Esophagus squamous epithelium (tissue), 4 donors: ENCODE results near the gene HOXB5.

Experiments used
- POLR2A ChIP-seq, 4 donors: fragments of 450-650 bp; IDR thresholded peaks; one replicate each; pipeline ENCODE4 v1.6.1; 2017; ENCODE audit warnings: antibody characterized with exemption in 4 of 4, mild to moderate bottlenecking in 4 of 4, moderate library complexity in 3 of 4
- TF ChIP-seq, protein P1 (sequence below), 6 experiments: fragments of 450-650 bp in 4 of 6; fragments of 200-600 bp in 2 of 6; sonication (generic) in 2 of 6; IDR thresholded peaks; one replicate each; pipeline ENCODE4 v1.5.1; 2016 to 2019; ENCODE audit warnings: antibody characterized with exemption in 6 of 6, mild to moderate bottlenecking in 4 of 6, moderate library complexity in 4 of 6

DNA sequence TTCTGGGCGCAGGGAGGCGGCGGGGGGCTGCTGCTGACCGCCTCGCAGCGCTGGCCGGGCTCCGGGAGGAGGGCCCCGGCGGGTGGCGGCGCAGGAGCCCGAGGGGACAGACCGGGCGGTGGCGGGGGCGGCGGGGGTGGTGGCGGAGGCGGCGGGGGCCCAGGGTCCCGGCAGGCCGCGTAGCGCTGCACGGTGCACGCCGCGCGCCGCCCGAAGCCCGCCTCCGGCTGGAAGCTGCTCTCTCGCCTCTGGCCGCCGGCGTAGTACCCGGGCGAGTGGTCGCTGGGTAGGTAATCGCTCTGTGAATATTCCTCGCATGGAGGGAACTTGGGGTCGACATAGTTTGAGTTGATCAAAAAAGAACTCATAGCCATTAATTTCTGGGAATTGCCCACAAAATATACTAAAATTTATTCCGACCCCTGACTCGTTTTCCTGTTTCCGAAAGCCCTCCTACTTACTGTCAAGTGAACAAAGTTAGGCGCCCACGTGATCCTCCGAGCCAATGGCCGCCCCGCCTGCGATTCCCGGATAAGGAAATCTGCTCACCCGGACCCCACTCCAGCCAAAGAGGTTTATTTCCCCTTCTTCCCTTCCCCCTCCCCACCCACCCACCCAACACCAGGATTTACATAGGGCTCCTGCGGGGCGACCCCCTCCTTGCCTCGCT, 15.5 kb downstream of the HOXB5 start, which contains the start of gene HOXB4:
- TF ChIP-seq, protein P1, sequence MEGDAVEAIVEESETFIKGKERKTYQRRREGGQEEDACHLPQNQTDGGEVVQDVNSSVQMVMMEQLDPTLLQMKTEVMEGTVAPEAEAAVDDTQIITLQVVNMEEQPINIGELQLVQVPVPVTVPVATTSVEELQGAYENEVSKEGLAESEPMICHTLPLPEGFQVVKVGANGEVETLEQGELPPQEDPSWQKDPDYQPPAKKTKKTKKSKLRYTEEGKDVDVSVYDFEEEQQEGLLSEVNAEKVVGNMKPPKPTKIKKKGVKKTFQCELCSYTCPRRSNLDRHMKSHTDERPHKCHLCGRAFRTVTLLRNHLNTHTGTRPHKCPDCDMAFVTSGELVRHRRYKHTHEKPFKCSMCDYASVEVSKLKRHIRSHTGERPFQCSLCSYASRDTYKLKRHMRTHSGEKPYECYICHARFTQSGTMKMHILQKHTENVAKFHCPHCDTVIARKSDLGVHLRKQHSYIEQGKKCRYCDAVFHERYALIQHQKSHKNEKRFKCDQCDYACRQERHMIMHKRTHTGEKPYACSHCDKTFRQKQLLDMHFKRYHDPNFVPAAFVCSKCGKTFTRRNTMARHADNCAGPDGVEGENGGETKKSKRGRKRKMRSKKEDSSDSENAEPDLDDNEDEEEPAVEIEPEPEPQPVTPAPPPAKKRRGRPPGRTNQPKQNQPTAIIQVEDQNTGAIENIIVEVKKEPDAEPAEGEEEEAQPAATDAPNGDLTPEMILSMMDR (IDR thresholded peaks at IDR 0.05) = no peak
- peak in 1 of 4 donors; percentile 38 for TF ChIP-seq POLR2A (IDR thresholded peaks at IDR 0.05)
